GM12878 (cell line): ENCODE results near the gene VAV2. TPM values are rescaled to one million over a fixed set of nuclear protein-coding genes. Genes with fewer than 3 reads are reported as not detected.

Source experiments
- ATAC-seq: fragments of 200-7000 bp; cut with Tn5 transposase; 3 replicates; pipeline ENCODE4 v1.9.1; 2020; ENCODE audit warnings: mild to moderate bottlenecking, moderate library complexity
- BruUV-seq: library from RNA; stranded (reverse); fragments of 400-500 nt; replicated peaks from 2 replicates; lab custom pipeline; 2021; lab: Mats Ljungman, UMichigan
- CTCF ChIA-PET: fragments of 300-600 bp; sonication (Branson Sonifier 250); formaldehyde crosslinking; extraction: SDS; loops from one replicate; lab custom pipeline; 2021; ENCODE audit warnings: inconsistent platforms; lab: Yijun Ruan, JAX
- POLR2A ChIA-PET: fragments of 350-600 bp; formaldehyde crosslinking; extraction: SDS; loops from one replicate; lab custom pipeline; 2021; ENCODE audit warnings: inconsistent platforms; lab: Charles Lee
- RAD21 ChIA-PET: fragments of 300-600 bp; sonication (Branson Sonifier 250); formaldehyde crosslinking; loops from one replicate; lab custom pipeline; 2023; ENCODE audit warnings: antibody characterized with exemption; ENCODE audit not compliant: unreplicated experiment; lab: Charles Lee
- SMC1A ChIA-PET: fragments of 300-600 bp; sonication (Branson Sonifier 250); formaldehyde crosslinking; loops from one replicate; lab custom pipeline; 2023; ENCODE audit not compliant: unreplicated experiment, uncharacterized antibody; lab: Charles Lee
- DNase-seq: peaks from one replicate; pipeline ENCODE4 v3.0.0-alpha.2; 2011; ENCODE audit warnings: low read depth, low spot score
- FAIRE-seq: peaks from 3 replicates; lab custom pipeline; 2011; peaks lifted over from hg19 to GRCh38; lab: Jason Lieb, UNC
- H2AFZ ChIP-seq: 2 replicates; pipeline ENCODE4 v1.6.0; 2011; ENCODE audit warnings: low read depth, low read length, control low read depth; ENCODE audit not compliant: control insufficient read depth
- H3K27ac ChIP-seq: 2 replicates; pipeline ENCODE4 v1.5.1; 2011; ENCODE audit warnings: control low read depth; ENCODE audit not compliant: control insufficient read depth, insufficient read depth
- H3K27me3 ChIP-seq, 2 experiments: replicated peaks in 1 of 2; 2 replicates each; pipeline versions ENCODE4 v1.6.0 to v1.6.1; 2011; ENCODE audit warnings: low read length in 1 of 2; ENCODE audit not compliant: control insufficient read depth in 2 of 2, insufficient read depth in 2 of 2
- H3K36me3 ChIP-seq, 2 experiments: 2 replicates each; pipeline ENCODE4 v1.5.1; 2011; ENCODE audit warnings: low read length in 1 of 2; ENCODE audit not compliant: control insufficient read depth in 2 of 2, insufficient read depth in 2 of 2
- H3K4me1 ChIP-seq: 2 replicates; pipeline ENCODE4 v1.6.1; 2011; ENCODE audit warnings: mild to moderate bottlenecking, low read length, moderate library complexity, mixed read lengths; ENCODE audit not compliant: control insufficient read depth, insufficient read depth
- H3K4me2 ChIP-seq: 2 replicates; pipeline ENCODE4 v1.6.0; 2011; ENCODE audit warnings: control low read depth; ENCODE audit not compliant: control insufficient read depth, insufficient read depth
- H3K4me3 ChIP-seq: fragments of 200-600 bp; sonication (generic); 2 replicates; pipeline ENCODE4 v1.5.1; 2016
- H3K79me2 ChIP-seq: 2 replicates; pipeline ENCODE4 v1.6.0; 2011; ENCODE audit warnings: low read length; ENCODE audit not compliant: control insufficient read depth, insufficient read depth
- H3K9ac ChIP-seq: 2 replicates; pipeline ENCODE4 v1.8.0; 2011; ENCODE audit warnings: low read length, control low read depth, mixed read lengths; ENCODE audit not compliant: control insufficient read depth, insufficient read depth
- H3K9me3 ChIP-seq: replicated peaks from 3 replicates; pipeline ENCODE4 v1.5.1; 2011; ENCODE audit warnings: mild to moderate bottlenecking, low read length; ENCODE audit not compliant: control insufficient read depth, insufficient read depth
- H4K20me1 ChIP-seq: 2 replicates; pipeline ENCODE4 v1.6.0; 2011; ENCODE audit not compliant: control insufficient read depth, insufficient read depth
- POU2F2 ChIP-seq: IDR thresholded peaks from 3 replicates; pipeline ENCODE4 v1.6.1; 2011; ENCODE audit warnings: low read depth, mild to moderate bottlenecking, low read length, borderline replicate concordance
- RB1 ChIP-seq: fragments of 450-650 bp; formaldehyde crosslinking; IDR thresholded peaks from 2 replicates; pipeline ENCODE4 v1.6.1; 2017; ENCODE audit warnings: mild to moderate bottlenecking, borderline replicate concordance
- TCF3 ChIP-seq: IDR thresholded peaks from 2 replicates; pipeline ENCODE4 v1.6.1; 2012; ENCODE audit warnings: low read depth, mild to moderate bottlenecking, low read length, borderline replicate concordance; ENCODE audit not compliant: insufficient read depth
- ZBTB40 ChIP-seq: fragments of 450-650 bp; IDR thresholded peaks from 2 replicates; pipeline ENCODE4 v1.6.1; 2016; ENCODE audit warnings: mild to moderate bottlenecking, moderate library complexity, borderline replicate concordance
- ZNF24 ChIP-seq: fragments of 450-650 bp; IDR thresholded peaks from 2 replicates; pipeline ENCODE4 v1.6.1; 2017; ENCODE audit warnings: antibody characterized with exemption, mild to moderate bottlenecking
- WGBS: methylation state at CpG from one replicate; pipeline ENCODE4 v1.1.6; 2016; ENCODE audit warnings: low lambda C conversion rate; ENCODE audit not compliant: insufficient replicate concordance, insufficient coverage; ENCODE audit errors: missing lambda C conversion rate; 5-methylcytosine and 5-hydroxymethylcytosine counted together
- in situ Hi-C: fragments of 300-500 bp; cut with MboI; formaldehyde crosslinking; loops from 9 replicates; pipeline ENCODE4 v1.14.3; 2018; ENCODE audit warnings: mixed read lengths
- intact Hi-C: fragments of 100-400 bp; cut with micrococcal nuclease; formaldehyde crosslinking; loops from one replicate; pipeline ENCODE4 v1.14.2; 2022; ENCODE audit not compliant: unreplicated experiment
- polyA plus RNA-seq, 11 experiments: library from polyadenylated mRNA; depleted of rRNA in 4 of 11; unstranded in 6 of 11; stranded (reverse) in 5 of 11; fragments of >200 nt; fragmentation: Nextera tagmentation in 4 of 11; fragmentation: Illumina TruSeq in 1 of 11; extraction: Ambion mirVana in 4 of 11; extraction: Trizol in 1 of 11; gene quantifications; 1 replicate in 1 of 11; 2 replicates in 10 of 11; pipeline versions ENCODE4 v1.2.1 to v1.2.3, GENCODE V29; 2011 to 2016; ENCODE audit warnings: inconsistent platforms in 2 of 11, missing spikeins in 2 of 11, low read depth in 1 of 11
- total RNA-seq, 4 experiments: library from RNA; depleted of rRNA in 3 of 4; stranded (reverse); fragments of >200 nt in 3 of 4; fragmentation: Illumina TruSeq in 1 of 4; extraction: Trizol in 1 of 4; gene quantifications; 2 replicates each; pipeline versions ENCODE4 v1.2.1 to v1.2.3, GENCODE V29; 2013 to 2021
- TF ChIP-seq, protein P1 (sequence below): IDR thresholded peaks from 2 replicates; pipeline ENCODE4 v1.6.1; 2011; ENCODE audit warnings: borderline replicate concordance, low read depth, mild to moderate bottlenecking, moderate library complexity, low read length; ENCODE audit not compliant: insufficient read depth, poor library complexity, severe bottlenecking
- TF ChIP-seq, protein P2 (sequence below): fragments of 450-650 bp; IDR thresholded peaks from 2 replicates; pipeline ENCODE4 v1.6.1; 2017; ENCODE audit warnings: borderline replicate concordance

Gene VAV2
- total and polyA plus RNA-seq, 10 of the 15 experiments (the other 5 are each of a cell fraction or from before 2014, with no cell fraction given): 0.13 to 43.9 (median 16.9) TPM

DNA sequence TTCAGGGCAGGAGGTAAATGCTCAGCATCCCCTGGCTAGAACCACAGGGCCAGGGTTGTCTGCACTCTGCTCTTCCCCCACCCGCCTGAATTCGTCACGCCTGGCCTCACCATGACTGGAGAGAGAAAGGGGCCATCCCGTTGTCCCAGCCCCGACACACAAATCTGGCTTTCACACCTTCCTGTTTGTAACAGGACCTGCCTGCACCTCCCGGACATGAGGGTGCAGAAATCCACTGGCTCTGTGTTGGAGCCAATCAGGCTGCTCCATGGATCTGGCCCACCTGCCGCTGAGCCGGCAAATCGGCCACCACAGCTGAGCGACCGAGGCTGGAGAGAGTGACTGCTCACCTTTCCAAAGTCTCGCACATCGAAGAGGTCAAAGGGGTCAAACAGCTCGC, 53.4 kb downstream of the VAV2 start:
- DNase-seq (no peak), ATAC-seq (no peak), FAIRE-seq (no peak)
- no peaks in the 10 kb centered on the region for H3K27me3 ChIP-seq
- ChIA-PET CTCF (no interaction called here), RAD21 (no interaction called here), SMC1A (no interaction called here), POLR2A (no interaction called here)
- no peak overlapping the region for H3K4me2 ChIP-seq
- H3K79me2 ChIP-seq: peaks cover 22% of the 10 kb centered on the region
- TF ChIP-seq ZNF24 (no peak), ZBTB40 (no peak), TCF3 (0 out of 2 replicates have a peak, but pooled peaks have one; percentile 16), RB1 (no peak), POU2F2 (no peak)
- TF ChIP-seq, protein P1, sequence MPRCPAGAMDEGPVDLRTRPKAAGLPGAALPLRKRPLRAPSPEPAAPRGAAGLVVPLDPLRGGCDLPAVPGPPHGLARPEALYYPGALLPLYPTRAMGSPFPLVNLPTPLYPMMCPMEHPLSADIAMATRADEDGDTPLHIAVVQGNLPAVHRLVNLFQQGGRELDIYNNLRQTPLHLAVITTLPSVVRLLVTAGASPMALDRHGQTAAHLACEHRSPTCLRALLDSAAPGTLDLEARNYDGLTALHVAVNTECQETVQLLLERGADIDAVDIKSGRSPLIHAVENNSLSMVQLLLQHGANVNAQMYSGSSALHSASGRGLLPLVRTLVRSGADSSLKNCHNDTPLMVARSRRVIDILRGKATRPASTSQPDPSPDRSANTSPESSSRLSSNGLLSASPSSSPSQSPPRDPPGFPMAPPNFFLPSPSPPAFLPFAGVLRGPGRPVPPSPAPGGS: peak; percentile 59
- TF ChIP-seq, protein P2, sequence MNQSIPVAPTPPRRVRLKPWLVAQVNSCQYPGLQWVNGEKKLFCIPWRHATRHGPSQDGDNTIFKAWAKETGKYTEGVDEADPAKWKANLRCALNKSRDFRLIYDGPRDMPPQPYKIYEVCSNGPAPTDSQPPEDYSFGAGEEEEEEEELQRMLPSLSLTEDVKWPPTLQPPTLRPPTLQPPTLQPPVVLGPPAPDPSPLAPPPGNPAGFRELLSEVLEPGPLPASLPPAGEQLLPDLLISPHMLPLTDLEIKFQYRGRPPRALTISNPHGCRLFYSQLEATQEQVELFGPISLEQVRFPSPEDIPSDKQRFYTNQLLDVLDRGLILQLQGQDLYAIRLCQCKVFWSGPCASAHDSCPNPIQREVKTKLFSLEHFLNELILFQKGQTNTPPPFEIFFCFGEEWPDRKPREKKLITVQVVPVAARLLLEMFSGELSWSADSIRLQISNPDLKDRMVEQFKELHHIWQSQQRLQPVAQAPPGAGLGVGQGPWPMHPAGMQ: no peak
- WGBS: 92% methylated on average over 14 of the region's 14 CpGs
- H3K36me3 ChIP-seq: peaks cover 5 to 9% of the 10 kb centered on the region in 2 experiments; a peak in 3 of 4 replicates
- H3K27ac ChIP-seq: no peak overlapping the region
- H3K9ac ChIP-seq: no peak overlapping the region
- H2AFZ ChIP-seq: no peak overlapping the region
- in situ Hi-C loops: no loop called here
- H4K20me1 ChIP-seq: no peaks in the 10 kb centered on the region
- BruUV-seq: no TSS peak
- H3K4me1 ChIP-seq: no peaks in the 10 kb centered on the region; the same call in 1 of the 2 replicates
- H3K4me3 ChIP-seq: no peak overlapping the region
- intact Hi-C loops: no loop called here
- no peaks in the 10 kb centered on the region for H3K9me3 ChIP-seq
